H9 (cell line): ENCODE measurements around the gene VAMP2. TPM values are rescaled to one million over a fixed set of nuclear protein-coding genes. Genes with fewer than 3 reads are reported as not detected.

Experiments used
- DNase-seq: peaks from one replicate; pipeline ENCODE4 v3.0.0-alpha.2; 2017
- H2AFZ ChIP-seq: one replicate; pipeline ENCODE4 v1.6.1; 2013; ENCODE audit warnings: mild to moderate bottlenecking, low read length, control low read depth, moderate library complexity
- H2AK5ac ChIP-seq: 2 replicates; pipeline ENCODE4 v1.6.1; 2013; ENCODE audit warnings: low read length, control low read depth, mixed read lengths; ENCODE audit not compliant: insufficient read length
- H2BK120ac ChIP-seq: one replicate; pipeline ENCODE4 v1.6.1; 2013; ENCODE audit warnings: low read depth, mild to moderate bottlenecking, low read length, control low read depth, inconsistent platforms; ENCODE audit not compliant: poor library complexity, severe bottlenecking
- H2BK12ac ChIP-seq: 2 replicates; pipeline ENCODE4 v1.6.1; 2013; ENCODE audit warnings: low read length, control low read depth, mixed read lengths, low read depth; ENCODE audit not compliant: insufficient read length
- H2BK15ac ChIP-seq: 2 replicates; pipeline ENCODE4 v1.6.1; 2013; ENCODE audit warnings: low read depth, low read length, control low read depth
- H2BK20ac ChIP-seq: one replicate; pipeline ENCODE4 v1.6.1; 2013; ENCODE audit warnings: low read depth, mild to moderate bottlenecking, low read length, control low read depth, inconsistent platforms; ENCODE audit not compliant: poor library complexity, severe bottlenecking
- H2BK5ac ChIP-seq: 2 replicates; pipeline ENCODE4 v1.6.1; 2013; ENCODE audit warnings: low read length, control low read depth, mixed read lengths; ENCODE audit not compliant: insufficient read length
- H3K14ac ChIP-seq: 2 replicates; pipeline ENCODE4 v1.6.1; 2013; ENCODE audit warnings: low read length, control low read depth; ENCODE audit not compliant: insufficient read depth
- H3K18ac ChIP-seq: 2 replicates; pipeline ENCODE4 v1.6.1; 2013; ENCODE audit warnings: low read depth, mild to moderate bottlenecking, mixed read lengths, low read length, control low read depth; ENCODE audit not compliant: insufficient read length
- H3K23ac ChIP-seq: 2 replicates; pipeline ENCODE4 v1.6.1; 2013; ENCODE audit warnings: low read length, control low read depth, mixed read lengths, low read depth; ENCODE audit not compliant: insufficient read length
- H3K23me2 ChIP-seq: 2 replicates; pipeline ENCODE4 v1.6.1; 2013; ENCODE audit warnings: low read depth, mild to moderate bottlenecking, mixed read lengths, low read length, control low read depth; ENCODE audit not compliant: insufficient read length, poor library complexity, severe bottlenecking
- H3K27ac ChIP-seq: 2 replicates; pipeline ENCODE4 v1.5.1; 2013; ENCODE audit warnings: low read length, control low read depth, mixed read lengths, low read depth; ENCODE audit not compliant: insufficient read length
- H3K27me3 ChIP-seq: 2 replicates; pipeline ENCODE4 v1.6.1; 2013; ENCODE audit warnings: low read length, control low read depth, inconsistent platforms; ENCODE audit not compliant: insufficient read depth
- H3K4ac ChIP-seq: 2 replicates; pipeline ENCODE4 v1.6.1; 2013; ENCODE audit warnings: low read depth, mild to moderate bottlenecking, control low read depth, inconsistent platforms, low read length, moderate library complexity
- H3K4me1 ChIP-seq: 2 replicates; pipeline ENCODE4 v1.6.1; 2013; ENCODE audit warnings: low read length, control low read depth, inconsistent platforms; ENCODE audit not compliant: insufficient read depth
- H3K4me2 ChIP-seq: 2 replicates; pipeline ENCODE4 v1.6.1; 2013; ENCODE audit warnings: low read length, control low read depth, mixed read lengths; ENCODE audit not compliant: insufficient read length, insufficient read depth
- H3K56ac ChIP-seq: 2 replicates; pipeline ENCODE4 v1.6.1; 2013; ENCODE audit warnings: low read depth, mild to moderate bottlenecking, mixed read lengths, low read length, control low read depth; ENCODE audit not compliant: insufficient read length
- H3K79me1 ChIP-seq: 2 replicates; pipeline ENCODE4 v1.6.1; 2013; ENCODE audit warnings: low read depth, mild to moderate bottlenecking, moderate library complexity, low read length, control low read depth, inconsistent platforms; ENCODE audit not compliant: insufficient read depth, poor library complexity, severe bottlenecking
- H3K79me2 ChIP-seq: 2 replicates; pipeline ENCODE4 v1.6.1; 2013; ENCODE audit warnings: low read length, control low read depth, inconsistent platforms; ENCODE audit not compliant: insufficient read depth
- H3K9ac ChIP-seq: 2 replicates; pipeline ENCODE4 v1.6.1; 2013; ENCODE audit warnings: low read length, control low read depth, mixed read lengths; ENCODE audit not compliant: insufficient read length; ENCODE audit errors: extremely low read depth
- H3K9me3 ChIP-seq: one replicate; pipeline ENCODE4 v1.6.1; 2013; ENCODE audit warnings: low read depth, low read length, inconsistent platforms; ENCODE audit not compliant: control insufficient read depth
- H3T11ph ChIP-seq: one replicate; pipeline ENCODE4 v1.6.1; 2013; ENCODE audit warnings: mild to moderate bottlenecking, low read length, control low read depth, inconsistent platforms
- H4K20me1 ChIP-seq: one replicate; pipeline ENCODE4 v1.6.1; 2013; ENCODE audit not compliant: control insufficient read depth, insufficient read length, insufficient read depth
- H4K5ac ChIP-seq: 2 replicates; pipeline ENCODE4 v1.6.1; 2013; ENCODE audit warnings: low read depth, mild to moderate bottlenecking, mixed read lengths, low read length, control low read depth; ENCODE audit not compliant: insufficient read length
- H4K8ac ChIP-seq: replicated peaks from 2 replicates; pipeline ENCODE4 v1.6.1; 2013; ENCODE audit warnings: low read length, control low read depth, mixed read lengths, low read depth; ENCODE audit not compliant: insufficient read length
- H4K91ac ChIP-seq: 2 replicates; pipeline ENCODE4 v1.6.1; 2013; ENCODE audit warnings: low read depth, mild to moderate bottlenecking, moderate library complexity, mixed read lengths, low read length, control low read depth; ENCODE audit not compliant: insufficient read length
- H3K27ac Mint-ChIP-seq, 3 experiments: 2 replicates in 2 of 3; 3 replicates in 1 of 3; pipeline ENCODE4 v1.8.0; 2020 to 2021; ENCODE audit warnings: mixed read lengths in 3 of 3, mild to moderate bottlenecking in 1 of 3, moderate library complexity in 1 of 3
- H3K27me3 Mint-ChIP-seq: 2 replicates; pipeline ENCODE4 v1.8.0; 2021; ENCODE audit warnings: low read depth, mild to moderate bottlenecking, moderate library complexity, mixed read lengths
- H3K36me3 Mint-ChIP-seq, 3 experiments: 2 replicates in 2 of 3; 3 replicates in 1 of 3; pipeline ENCODE4 v1.8.0; 2020 to 2021; ENCODE audit warnings: low read depth in 3 of 3, mixed read lengths in 3 of 3; ENCODE audit not compliant: insufficient read depth in 1 of 3
- H3K4me1 Mint-ChIP-seq, 2 experiments: 2 replicates each; pipeline ENCODE4 v1.8.0; 2020; ENCODE audit warnings: mixed read lengths in 2 of 2
- H3K4me3 Mint-ChIP-seq, 2 experiments: 2 replicates in 1 of 2; 3 replicates in 1 of 2; pipeline ENCODE4 v1.8.0; 2020 to 2021; ENCODE audit warnings: mild to moderate bottlenecking in 2 of 2, mixed read lengths in 2 of 2, moderate library complexity in 1 of 2
- H3K9me3 Mint-ChIP-seq, 2 experiments: 2 replicates in 1 of 2; 3 replicates in 1 of 2; pipeline ENCODE4 v1.8.0; 2020; ENCODE audit warnings: mild to moderate bottlenecking in 2 of 2, mixed read lengths in 2 of 2, moderate library complexity in 1 of 2
- CTCF ChIP-seq: fragments of 200-600 bp; sonication (generic); conservative IDR thresholded peaks from 3 replicates; pipeline ENCODE4 v1.8.0; 2021; ENCODE audit warnings: antibody characterized with exemption, mild to moderate bottlenecking
- WGBS: extraction: QIAGEN DNeasy Blood & Tissue Kit; methylation state at CpG from one replicate; pipeline ENCODE4 v1.1.7; 2013; ENCODE audit warnings: missing lambda C conversion rate, low lambda C conversion rate, mixed read lengths; ENCODE audit not compliant: insufficient read length; ENCODE audit errors: extremely low coverage; 5-methylcytosine and 5-hydroxymethylcytosine counted together
- total RNA-seq: library from RNA; stranded (reverse); gene quantifications from 2 replicates; pipeline ENCODE4 v1.2.1, GENCODE V29; 2021

Gene VAMP2
- total RNA-seq, 1 experiment from 2014 or later, result 22.8 TPM

DNA sequence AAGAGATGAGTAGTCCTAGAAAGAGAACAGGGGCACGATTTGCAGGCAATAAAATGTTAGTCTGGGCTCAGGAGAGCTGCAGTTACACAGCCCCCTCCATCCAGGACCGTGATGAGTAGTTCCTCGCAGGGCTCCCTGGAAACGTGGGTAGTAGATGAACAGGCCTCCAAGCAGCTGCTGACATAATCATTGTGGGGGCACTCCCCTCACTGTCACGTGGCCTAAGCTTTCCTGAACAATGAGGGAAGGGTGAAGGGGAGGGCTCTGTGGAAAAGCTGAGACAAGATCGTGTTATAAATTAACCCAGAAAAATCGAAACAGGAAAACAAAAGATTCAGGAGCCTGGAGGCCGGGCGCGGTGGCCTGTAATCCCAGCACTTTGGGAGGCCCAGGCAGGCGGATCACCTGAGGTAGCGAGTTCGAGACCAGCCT lies 9.2 kb downstream of the VAMP2 start:
- Histone ChIP-seq H4K8ac (no peak overlapping the region), H2BK20ac (no peak overlapping the region), H4K5ac (no peak overlapping the region), H3K79me2 (no peaks in the 10 kb centered on the region), H3K23me2 (peaks cover 21% of the 10 kb centered on the region), H4K91ac (no peak overlapping the region), H3K27ac (peak overlapping the region; percentile 18), H2AK5ac (no peak overlapping the region), H3K4me2 (peak overlapping the region; percentile 59), H3K18ac (peak overlapping the region; percentile 80), H2BK12ac (no peak overlapping the region), H4K20me1 (no peaks in the 10 kb centered on the region), H2AFZ (no peak overlapping the region), H2BK15ac (no peak overlapping the region), H2BK120ac (peak overlapping the region; percentile 86), H3K9me3 (no peaks in the 10 kb centered on the region), H3T11ph (no peak overlapping the region), H3K27me3 (no peaks in the 10 kb centered on the region), H2BK5ac (no peak overlapping the region), H3K23ac (no peak overlapping the region), H3K14ac (0 out of 2 replicates have a peak overlapping the region, but pooled peaks have one; percentile 11), H3K9ac (no peak overlapping the region), H3K4me1 (peaks cover 5% of the 10 kb centered on the region), H3K79me1 (peaks cover 2% of the 10 kb centered on the region), H3K4ac (no peak overlapping the region; the same call in 1 of the 2 replicates), H3K56ac (no peak overlapping the region)
- Mint-ChIP-seq H3K4me3 (peak overlapping the region in 1 of 2 experiments; percentile 68; a peak in 3 of 5 replicates), H3K27me3 (peaks cover 3% of the 10 kb centered on the region), H3K36me3 (peaks cover 7 to 15% (median 12%) of the 10 kb centered on the region in 3 experiments), H3K4me1 (peaks cover 21 to 26% of the 10 kb centered on the region in 2 experiments), H3K9me3 (no peaks in the 10 kb centered on the region), H3K27ac (peak overlapping the region; percentile 41 to 99 (median 95); a peak in 5 of 7 replicates)
- TF ChIP-seq CTCF, result no peak
- no CpG with 5 or more reads among the region's 13 CpGs for WGBS
- peak; percentile 55 for DNase-seq
